ENCODE data around the gene NUP153.
"Not testable (repeated sequence)": the region's sequence is repeated elsewhere in the genome, so short reads cannot be mapped to it uniquely, and the experiment has no call there.

NUP153 gene

GRCh38 chr6:17585766-17586490 lies 120.8 kb downstream of the NUP153 start:
- DNase-seq (ENCODE audit: low read depth) = peak; percentile 38
- H3K4me3 ChIP-seq (ENCODE audit: low read depth, low read length) = no peak overlapping the region
- TF ChIP-seq MYC (IDR thresholded peaks at IDR 0.05; ENCODE audit: low read depth, low read length) (no peak), CTCF (IDR thresholded peaks at IDR 0.05; ENCODE audit: low read depth, low read length) (peak; percentile 2)

GRCh38 chr6:17584241-17584803 lies 122.4 kb downstream of the NUP153 start:
- TF ChIP-seq POLR2A (IDR thresholded peaks at IDR 0.05; ENCODE audit: extremely low read depth, insufficient read length) (no peak), CTCF (IDR thresholded peaks at IDR 0.05; ENCODE audit: low read depth, low read length) (peak; percentile 58), MAX (IDR thresholded peaks at IDR 0.05; ENCODE audit: low read depth, low read length) (no peak), MYC (IDR thresholded peaks at IDR 0.05; ENCODE audit: low read depth, low read length) (no peak)
- H3K4me3 ChIP-seq (ENCODE audit: low read depth, low read length) = no peak overlapping the region
- DNase-seq (ENCODE audit: low read depth) = peak; percentile 64

GRCh38 chr6:17583811-17584210 lies 122.9 kb downstream of the NUP153 start:
- TF ChIP-seq MAX (IDR thresholded peaks at IDR 0.05; ENCODE audit: low read depth, low read length) = no peak
- no peak for TF ChIP-seq CTCF (IDR thresholded peaks at IDR 0.05; ENCODE audit: low read depth, low read length)
- no peak for TF ChIP-seq POLR2A (IDR thresholded peaks at IDR 0.05; ENCODE audit: extremely low read depth, insufficient read length)
- TF ChIP-seq MYC (IDR thresholded peaks at IDR 0.05; ENCODE audit: low read depth, low read length) = no peak
- no peak for DNase-seq (ENCODE audit: low read depth)
- no peak overlapping the region for H3K4me3 ChIP-seq (ENCODE audit: low read depth, low read length)

- not testable (repeated sequence) for H3K4me3 ChIP-seq (ENCODE audit: low read depth, low read length); DNase-seq (ENCODE audit: low read depth)
These were observed 125.4 kb downstream of the NUP153 start for GRCh38 chr6:17581282-17581681.

GRCh38 chr6:17580518-17581048 lies 126.1 kb downstream of the NUP153 start:
- DNase-seq (ENCODE audit: low read depth) = no peak
- TF ChIP-seq POLR2A (IDR thresholded peaks at IDR 0.05; ENCODE audit: extremely low read depth, insufficient read length) (no peak), CTCF (IDR thresholded peaks at IDR 0.05; ENCODE audit: low read depth, low read length) (no peak), MAX (IDR thresholded peaks at IDR 0.05; ENCODE audit: low read depth, low read length) (no peak), MYC (IDR thresholded peaks at IDR 0.05; ENCODE audit: low read depth, low read length) (no peak)
- H3K4me3 ChIP-seq (ENCODE audit: low read depth, low read length) = no peak overlapping the region

GRCh38 chr6:17577059-17577458 lies 129.7 kb downstream of the NUP153 start:
- DNase-seq (ENCODE audit: low read depth) = no peak
- H3K4me3 ChIP-seq (ENCODE audit: low read depth, low read length) = no peak overlapping the region
- no peak for TF ChIP-seq MYC (IDR thresholded peaks at IDR 0.05; ENCODE audit: low read depth, low read length)
- no peak for TF ChIP-seq MAX (IDR thresholded peaks at IDR 0.05; ENCODE audit: low read depth, low read length)
- no peak for TF ChIP-seq CTCF (IDR thresholded peaks at IDR 0.05; ENCODE audit: low read depth, low read length)
- no peak for TF ChIP-seq POLR2A (IDR thresholded peaks at IDR 0.05; ENCODE audit: extremely low read depth, insufficient read length)

Measured in NB4 (cell line).